HK-2 (cell line): Measurements from ENCODE around the gene DRC1.
A peak's percentile ranks its signal among the peaks of the same experiment; 100 is the strongest.

Experiments
- DNase-seq: peaks from one replicate; pipeline ENCODE4 v3.0.0-alpha.2; 2018; ENCODE audit not compliant: unreplicated experiment

DRC1 gene

GRCh38 chr2:26448651-26449050 is 46.9 kb downstream of the DRC1 start:
- DNase-seq: no peak

- no peak for DNase-seq
Observed at GRCh38 chr2:26449278-26450030, 47.7 kb downstream of the DRC1 start.

- DNase-seq: no peak
Observed at GRCh38 chr2:26450031-26450635, 48.4 kb downstream of the DRC1 start.

- DNase-seq: no peak
Observed at GRCh38 chr2:26451700-26452099, 50.0 kb downstream of the DRC1 start.

- no peak for DNase-seq
Observed at GRCh38 chr2:26453421-26454329, 52.0 kb downstream of the DRC1 start.

GRCh38 chr2:26454561-26455001 is 52.9 kb downstream of the DRC1 start:
- DNase-seq: no peak

- no peak for DNase-seq
Observed at GRCh38 chr2:26455037-26455669, 53.4 kb downstream of the DRC1 start.

- no peak for DNase-seq
Observed at GRCh38 chr2:26455670-26456439, 54.1 kb downstream of the DRC1 start.

GRCh38 chr2:26456440-26457250 is 54.9 kb downstream of the DRC1 start:
- no peak for DNase-seq

- no peak for DNase-seq
Observed at GRCh38 chr2:26457251-26457666, 55.5 kb downstream of the DRC1 start.

GRCh38 chr2:26457695-26458364 is 56.1 kb downstream of the DRC1 start:
- DNase-seq: no peak

- DNase-seq: no peak
Observed at GRCh38 chr2:26458365-26459042, 56.8 kb downstream of the DRC1 start.

GRCh38 chr2:26459991-26460612 is 58.4 kb downstream of the DRC1 start:
- no peak for DNase-seq

- DNase-seq: no peak
Observed at GRCh38 chr2:26460613-26461031, 58.9 kb downstream of the DRC1 start.

GRCh38 chr2:26461601-26462023 is 59.9 kb downstream of the DRC1 start:
- DNase-seq: no peak

- no peak for DNase-seq
Observed at GRCh38 chr2:26462100-26462499, 60.4 kb downstream of the DRC1 start.

GRCh38 chr2:26462511-26463243 is 61.0 kb downstream of the DRC1 start:
- peak; percentile 74 for DNase-seq
